A673 (cell line): Measurements from ENCODE around the gene PVR. TPM values are rescaled to one million over a fixed set of nuclear protein-coding genes. Genes with fewer than 3 reads are reported as not detected.

Experiments
- BruUV-seq: library from RNA; stranded (reverse); fragments of 400-500 nt; replicated peaks from 2 replicates; lab custom pipeline; 2021; lab: Mats Ljungman, UMichigan
- CTCF ChIA-PET: fragments of 300-600 bp; sonication (Branson Sonifier 250); formaldehyde crosslinking; loops from one replicate; lab custom pipeline; 2022; ENCODE audit warnings: antibody characterized with exemption; lab: Charles Lee
- POLR2A ChIA-PET: fragments of 300-600 bp; sonication (Branson Sonifier 250); formaldehyde crosslinking; loops from one replicate; lab custom pipeline; 2022; ENCODE audit warnings: antibody characterized with exemption; ENCODE audit not compliant: low non-redundant PET; lab: Charles Lee
- DNase-seq: peaks from one replicate; pipeline ENCODE4 v3.0.0-alpha.2; 2015; ENCODE audit warnings: low spot score
- H3K27ac ChIP-seq: fragments of 200-600 bp; sonication (generic); 2 replicates; pipeline ENCODE4 v1.5.1; 2016; ENCODE audit warnings: mixed run types, low read depth, mild to moderate bottlenecking, mixed read lengths, antibody characterized with exemption, low read length; ENCODE audit not compliant: poor library complexity, severe bottlenecking
- H3K27me3 ChIP-seq: fragments of 200-600 bp; sonication (generic); replicated peaks from 2 replicates; pipeline ENCODE4 v1.6.1; 2017; ENCODE audit warnings: mixed run types, low read depth, mild to moderate bottlenecking, mixed read lengths, antibody characterized with exemption, low read length; ENCODE audit not compliant: insufficient read depth, poor library complexity
- H3K36me3 ChIP-seq: fragments of 200-600 bp; sonication (generic); 2 replicates; pipeline ENCODE4 v1.6.1; 2016; ENCODE audit warnings: mixed run types, mild to moderate bottlenecking, mixed read lengths, antibody characterized with exemption, low read length; ENCODE audit not compliant: insufficient read depth, poor library complexity, severe bottlenecking
- H3K4me1 ChIP-seq: fragments of 200-600 bp; sonication (generic); 2 replicates; pipeline ENCODE4 v1.6.1; 2017; ENCODE audit warnings: mixed run types, mild to moderate bottlenecking, mixed read lengths, antibody characterized with exemption, low read length; ENCODE audit not compliant: insufficient read depth, poor library complexity, severe bottlenecking
- H3K4me3 ChIP-seq: fragments of 200-600 bp; sonication (generic); 2 replicates; pipeline ENCODE4 v1.5.1; 2016; ENCODE audit warnings: low read depth, mixed run types, mild to moderate bottlenecking, mixed read lengths, low read length; ENCODE audit not compliant: poor library complexity, severe bottlenecking
- H3K9me3 ChIP-seq: fragments of 200-600 bp; sonication (generic); 2 replicates; pipeline ENCODE4 v1.6.1; 2016; ENCODE audit warnings: mixed run types, low read depth, mild to moderate bottlenecking, mixed read lengths, antibody characterized with exemption, low read length; ENCODE audit not compliant: poor library complexity, severe bottlenecking
- EZH2 ChIP-seq: fragments of 200-600 bp; sonication (generic); IDR thresholded peaks from 2 replicates; pipeline ENCODE4 v1.6.1; 2017; ENCODE audit warnings: borderline replicate concordance, low read depth, mild to moderate bottlenecking, mixed read lengths, antibody characterized with exemption, low read length; ENCODE audit not compliant: poor library complexity, severe bottlenecking
- intact Hi-C: fragments of 100-400 bp; cut with micrococcal nuclease; formaldehyde crosslinking; loops from one replicate; pipeline ENCODE4 v1.10.0; 2022; ENCODE audit not compliant: unreplicated experiment
- total RNA-seq: library from RNA; stranded (reverse); gene quantifications from 2 replicates; pipeline ENCODE4 v1.2.3, GENCODE V29; 2021
- TF ChIP-seq, protein P1 (sequence below): fragments of 300-800, 200-600 bp; sonication (generic); conservative IDR thresholded peaks from 2 replicates; pipeline ENCODE4 v1.5.1; 2017; ENCODE audit warnings: low read depth, mild to moderate bottlenecking, antibody characterized with exemption, low read length, moderate library complexity, mixed read lengths

The PVR gene
- total RNA-seq, 1 experiment from 2014 or later, result 29.5 TPM

DNA sequence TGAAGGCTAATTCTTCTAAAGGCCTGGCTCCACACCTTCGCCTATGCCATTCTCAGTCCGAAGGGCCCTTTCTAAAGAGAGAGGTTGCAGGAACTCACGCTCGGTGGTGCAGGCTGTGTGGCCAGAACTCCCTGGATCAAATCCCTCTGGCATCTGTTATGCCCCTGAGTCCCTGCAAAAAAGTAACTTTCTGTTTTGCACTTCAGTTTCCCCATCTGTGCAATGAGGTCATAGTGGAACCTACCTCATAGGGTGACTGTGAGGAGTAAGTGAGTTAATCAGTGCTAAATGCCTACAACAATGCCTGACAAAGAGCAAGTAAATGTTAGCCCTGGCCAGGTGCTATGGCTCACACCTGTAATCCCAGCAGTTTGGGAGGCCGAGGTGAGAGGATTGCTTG, 23.0 kb upstream of the PVR start:
- Histone ChIP-seq H3K4me3 (no peak overlapping the region), H3K27me3 (no peaks in the 10 kb centered on the region), H3K9me3 (no peaks in the 10 kb centered on the region), H3K27ac (no peak overlapping the region), H3K4me1 (no peaks in the 10 kb centered on the region), H3K36me3 (no peaks in the 10 kb centered on the region)
- TF ChIP-seq EZH2, result no peak
- TF ChIP-seq, protein P1, sequence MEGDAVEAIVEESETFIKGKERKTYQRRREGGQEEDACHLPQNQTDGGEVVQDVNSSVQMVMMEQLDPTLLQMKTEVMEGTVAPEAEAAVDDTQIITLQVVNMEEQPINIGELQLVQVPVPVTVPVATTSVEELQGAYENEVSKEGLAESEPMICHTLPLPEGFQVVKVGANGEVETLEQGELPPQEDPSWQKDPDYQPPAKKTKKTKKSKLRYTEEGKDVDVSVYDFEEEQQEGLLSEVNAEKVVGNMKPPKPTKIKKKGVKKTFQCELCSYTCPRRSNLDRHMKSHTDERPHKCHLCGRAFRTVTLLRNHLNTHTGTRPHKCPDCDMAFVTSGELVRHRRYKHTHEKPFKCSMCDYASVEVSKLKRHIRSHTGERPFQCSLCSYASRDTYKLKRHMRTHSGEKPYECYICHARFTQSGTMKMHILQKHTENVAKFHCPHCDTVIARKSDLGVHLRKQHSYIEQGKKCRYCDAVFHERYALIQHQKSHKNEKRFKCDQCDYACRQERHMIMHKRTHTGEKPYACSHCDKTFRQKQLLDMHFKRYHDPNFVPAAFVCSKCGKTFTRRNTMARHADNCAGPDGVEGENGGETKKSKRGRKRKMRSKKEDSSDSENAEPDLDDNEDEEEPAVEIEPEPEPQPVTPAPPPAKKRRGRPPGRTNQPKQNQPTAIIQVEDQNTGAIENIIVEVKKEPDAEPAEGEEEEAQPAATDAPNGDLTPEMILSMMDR, result no peak
- ChIA-PET CTCF (no interaction called here), POLR2A (no interaction called here)
- DNase-seq, result no peak
- intact Hi-C loops, result no loop called here
- no TSS peak for BruUV-seq

DNA sequence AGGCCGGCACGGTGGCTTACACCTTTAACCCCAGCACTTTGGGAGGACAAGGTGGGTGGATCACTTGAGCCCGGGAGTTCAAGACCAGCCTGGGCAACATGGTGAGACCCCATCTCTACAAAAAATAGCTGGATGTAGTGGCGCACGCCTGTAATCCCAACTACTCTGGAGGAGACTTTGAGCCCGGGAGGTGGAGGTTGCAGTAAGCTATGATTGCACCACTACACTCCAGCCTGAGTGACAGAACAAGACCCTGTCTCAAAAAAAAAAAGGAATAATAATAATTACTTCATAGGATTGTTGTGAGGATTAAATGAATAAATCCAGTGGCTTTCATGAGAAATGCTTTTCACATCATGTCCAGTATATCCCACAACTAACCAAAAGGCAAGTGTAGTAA, 22.3 kb upstream of the PVR start:
- CTCF ChIA-PET, result interaction anchor here (0.7 kb wide), 1 partner anchor 45 kb away, joined by 5 read pairs; no protein-coding TSS in a partner anchor
- Histone ChIP-seq H3K9me3 (no peaks in the 10 kb centered on the region), H3K27ac (no peak overlapping the region), H3K4me3 (no peak overlapping the region), H3K4me1 (no peaks in the 10 kb centered on the region), H3K27me3 (no peaks in the 10 kb centered on the region), H3K36me3 (no peaks in the 10 kb centered on the region)
- POLR2A ChIA-PET, result no interaction called here
- no peak for DNase-seq
- BruUV-seq, result no TSS peak
- no peak for TF ChIP-seq EZH2
- TF ChIP-seq, protein P1, result no peak
- intact Hi-C loops, result no loop called here

DNA sequence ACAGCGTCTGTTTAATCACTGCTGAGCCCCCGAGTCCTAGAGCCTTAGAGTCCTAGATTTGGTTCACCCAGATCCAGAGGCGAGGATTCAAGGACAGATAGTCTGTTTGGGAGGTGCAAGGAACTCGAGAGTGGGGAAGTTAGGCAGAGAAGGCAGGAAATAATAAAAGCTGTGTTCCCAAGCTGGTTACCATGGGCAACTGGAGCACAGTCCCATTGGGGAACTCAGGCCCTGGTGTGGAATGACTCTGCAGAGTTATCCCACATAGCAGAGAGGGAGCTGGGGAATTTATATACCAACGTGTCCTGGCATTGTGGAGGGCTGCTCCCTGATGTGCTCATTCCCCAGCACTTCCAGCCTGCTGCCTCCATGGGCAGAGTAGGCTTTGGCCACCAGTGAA, 20.6 kb upstream of the PVR start:
- H3K36me3 ChIP-seq, result no peaks in the 10 kb centered on the region
- no peaks in the 10 kb centered on the region for H3K4me1 ChIP-seq
- intact Hi-C loops, result no loop called here
- no peak overlapping the region for H3K27ac ChIP-seq
- BruUV-seq, result no TSS peak
- POLR2A ChIA-PET, result no interaction called here
- no peak overlapping the region for H3K4me3 ChIP-seq
- no peaks in the 10 kb centered on the region for H3K9me3 ChIP-seq
- CTCF ChIA-PET, result no interaction called here
- DNase-seq, result peak; percentile 18
- TF ChIP-seq, protein P1, result no peak
- no peak for TF ChIP-seq EZH2
- H3K27me3 ChIP-seq, result no peaks in the 10 kb centered on the region
